Esophagus mucosa (tissue), 1 donor: ENCODE results near the gene FAM184B. TPM values are rescaled to one million over a fixed set of nuclear protein-coding genes. Genes with fewer than 3 reads are reported as not detected.
A peak's percentile ranks its signal among the peaks of the same experiment; 100 is the strongest.

Experiments used
- ATAC-seq: fragments of 200-7000 bp; cut with Tn5 transposase; one replicate; pipeline ENCODE4 v1.9.1; 2020
- total RNA-seq: library from RNA; stranded (reverse); gene quantifications from one replicate; pipeline ENCODE4 v1.2.4, GENCODE V29; 2023
- donor health status: DM: yes; HTN: yes; CAD: no.

The FAM184B gene
- total RNA-seq, 1 donor from 2014 or later, result 0.16 TPM

GRCh38 chr4:17773135-17773698, 8.2 kb downstream of the FAM184B start:
- ATAC-seq, result no peak

DNA sequence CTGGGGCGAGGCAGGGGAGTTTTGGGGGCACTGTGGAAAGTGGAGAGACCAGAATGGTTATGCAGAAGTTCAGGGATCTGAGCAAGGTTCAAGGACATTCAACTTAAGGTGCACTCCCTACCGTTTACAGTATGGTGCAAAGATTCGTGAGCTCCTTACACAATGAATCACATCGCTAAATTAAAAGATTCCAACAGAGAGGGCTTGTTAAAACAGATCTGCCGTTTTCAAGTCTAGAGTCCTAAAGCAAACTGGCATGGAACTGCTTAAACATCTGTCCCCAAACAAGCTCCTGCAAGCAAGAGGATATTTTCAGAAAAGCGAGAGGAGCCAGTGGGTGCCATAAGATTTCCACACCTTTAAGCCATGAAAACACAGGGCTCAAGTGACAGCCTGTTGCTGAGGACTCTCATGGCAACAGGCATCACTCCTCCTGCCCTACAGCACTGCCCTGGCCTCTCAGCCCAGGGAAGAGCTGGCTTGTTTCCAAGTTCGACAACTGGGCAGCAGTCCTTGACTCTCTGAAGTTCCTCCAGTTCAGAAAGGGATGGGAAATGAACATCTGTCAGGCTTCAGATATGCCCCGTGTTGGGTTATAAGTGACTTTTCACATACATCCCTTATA, 10.0 kb downstream of the FAM184B start:
- peak; percentile 87 for ATAC-seq

GRCh38 chr4:17770845-17771244, 10.6 kb downstream of the FAM184B start:
- peak; percentile 54 for ATAC-seq

- ATAC-seq, result no peak
Observed at GRCh38 chr4:17769406-17770174, 11.8 kb downstream of the FAM184B start.

GRCh38 chr4:17766826-17767458, 14.5 kb downstream of the FAM184B start:
- ATAC-seq, result no peak

GRCh38 chr4:17765514-17766286, 15.7 kb downstream of the FAM184B start:
- no peak for ATAC-seq

GRCh38 chr4:17763931-17764330, 17.5 kb downstream of the FAM184B start:
- ATAC-seq, result no peak

DNA sequence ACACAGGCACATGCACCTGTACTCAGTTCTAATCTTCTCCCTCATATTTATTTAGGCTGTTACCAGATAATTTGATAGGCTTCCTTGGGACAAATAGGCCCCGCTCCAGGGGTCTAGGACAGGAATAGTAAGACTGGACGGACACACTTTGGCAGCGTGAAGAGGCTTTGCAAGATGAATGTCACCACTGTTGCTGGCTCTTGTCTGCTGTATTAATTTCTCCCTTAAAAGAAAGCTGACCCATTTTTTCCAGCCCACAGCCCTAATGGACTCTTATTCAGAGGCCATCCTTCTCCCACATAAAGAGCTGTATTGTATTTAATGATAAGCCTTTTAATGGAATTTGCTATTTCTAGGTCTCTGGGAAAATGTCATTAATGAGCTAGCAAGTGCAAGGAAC, 18.0 kb downstream of the FAM184B start:
- ATAC-seq, result no peak

- peak; percentile 50 for ATAC-seq
Observed at GRCh38 chr4:17762726-17763125, 18.7 kb downstream of the FAM184B start.

DNA sequence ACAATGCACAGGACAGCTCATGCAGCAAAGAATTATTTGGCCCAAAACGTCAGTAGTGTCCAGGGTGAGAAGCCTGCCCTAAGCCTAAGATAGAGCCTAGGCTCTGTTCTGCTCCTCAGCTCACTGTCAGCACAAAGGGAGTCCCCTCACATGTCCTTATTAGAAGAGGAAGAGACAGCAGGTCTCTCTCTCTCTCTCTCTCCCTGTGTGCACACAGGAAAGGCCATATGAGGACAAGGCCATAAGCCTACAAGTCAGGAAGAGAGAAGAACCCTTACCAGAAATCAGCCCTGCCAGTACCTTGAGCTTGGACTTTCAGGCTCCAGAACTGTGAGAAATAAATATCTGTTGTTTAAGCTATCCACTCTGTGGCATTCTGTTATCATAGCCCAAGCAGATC, 20.4 kb downstream of the FAM184B start:
- no peak for ATAC-seq

- ATAC-seq, result no peak
Observed at GRCh38 chr4:17760626-17761025, 20.8 kb downstream of the FAM184B start.

DNA sequence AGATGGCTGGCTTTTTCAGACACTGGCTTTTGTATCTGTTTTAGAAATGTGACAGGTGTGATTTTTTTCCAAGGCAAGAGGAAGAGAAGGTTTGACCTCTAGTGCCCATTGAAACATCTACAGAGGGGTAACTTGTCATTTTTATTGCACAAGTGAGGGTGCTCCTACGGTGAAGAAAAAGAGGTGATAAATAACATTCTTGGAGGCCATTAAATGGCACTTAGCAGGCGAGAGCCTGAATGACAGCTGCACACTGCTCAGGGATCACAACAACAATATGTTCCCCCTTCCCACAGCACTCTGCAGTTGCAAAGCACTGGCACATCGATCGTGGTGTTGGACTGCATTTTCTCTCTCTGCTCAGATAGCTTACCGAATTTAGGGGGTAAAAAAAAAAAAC, 22.9 kb downstream of the FAM184B start:
- ATAC-seq, result no peak

- ATAC-seq, result no peak
Observed at GRCh38 chr4:17757621-17758020, 23.8 kb downstream of the FAM184B start.

- ATAC-seq, result no peak
Observed at GRCh38 chr4:17753646-17754045, 27.8 kb downstream of the FAM184B start.

DNA sequence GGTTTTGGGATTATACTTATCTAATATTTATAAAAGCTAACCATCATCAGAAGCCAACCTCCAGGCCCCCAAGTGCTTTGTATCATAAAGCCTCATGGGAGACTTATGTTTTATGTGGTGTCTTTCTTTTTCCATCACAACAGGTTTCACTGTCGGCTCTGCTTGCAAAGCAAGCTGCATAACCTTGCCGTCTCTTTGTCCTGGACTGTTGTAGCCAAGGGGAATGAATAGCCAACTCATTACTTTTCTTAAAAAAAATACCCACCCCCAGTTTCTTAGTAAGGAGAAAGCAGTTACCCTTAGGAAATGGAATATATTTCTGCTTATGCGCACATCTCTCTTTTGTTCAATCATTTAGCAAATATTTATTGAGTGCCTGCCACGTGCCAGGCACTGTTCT, 40.7 kb downstream of the FAM184B start:
- ATAC-seq, result no peak

GRCh38 chr4:17736484-17736883, 44.9 kb downstream of the FAM184B start:
- ATAC-seq, result no peak

GRCh38 chr4:17726911-17727310, 54.5 kb downstream of the FAM184B start:
- no peak for ATAC-seq

DNA sequence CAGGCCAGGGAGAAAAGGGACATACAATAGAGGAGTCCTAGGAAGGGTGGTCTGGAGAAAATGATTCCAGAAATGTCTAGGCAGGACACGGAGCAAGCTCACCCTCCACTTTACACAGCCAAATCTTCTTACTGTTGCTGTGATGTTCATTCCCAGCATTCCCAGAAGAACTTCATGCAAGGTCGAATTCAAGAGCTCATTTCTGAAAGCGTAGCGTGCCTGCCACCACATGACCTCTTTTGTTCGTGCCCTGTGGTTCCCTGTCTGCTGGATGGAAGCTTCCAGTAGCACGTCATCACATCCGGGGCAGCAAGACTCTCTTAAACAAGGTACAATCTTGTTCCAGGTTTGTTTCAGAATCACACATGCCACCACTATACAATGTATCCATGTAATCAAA, 57.8 kb downstream of the FAM184B start:
- no peak for ATAC-seq

DNA sequence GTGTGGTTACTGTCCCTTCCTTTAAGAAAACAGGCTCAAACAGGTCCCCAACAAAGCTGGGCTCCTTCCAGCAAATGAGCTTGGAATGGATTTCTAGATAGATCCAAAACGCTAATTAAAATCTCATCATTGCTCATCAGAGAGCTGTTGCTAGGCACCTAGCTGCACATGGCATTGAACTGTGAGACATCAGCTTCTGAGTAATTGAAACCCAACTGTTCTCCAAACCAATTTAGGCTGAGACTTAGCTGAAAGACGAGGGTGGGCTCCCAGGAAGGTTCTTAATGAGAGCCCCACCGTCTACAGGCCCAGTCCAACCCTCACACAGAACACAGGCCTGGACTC, 59.1 kb downstream of the FAM184B start:
- ATAC-seq, result no peak

GRCh38 chr4:17721496-17722355, 59.7 kb downstream of the FAM184B start:
- ATAC-seq, result peak; percentile 46

DNA sequence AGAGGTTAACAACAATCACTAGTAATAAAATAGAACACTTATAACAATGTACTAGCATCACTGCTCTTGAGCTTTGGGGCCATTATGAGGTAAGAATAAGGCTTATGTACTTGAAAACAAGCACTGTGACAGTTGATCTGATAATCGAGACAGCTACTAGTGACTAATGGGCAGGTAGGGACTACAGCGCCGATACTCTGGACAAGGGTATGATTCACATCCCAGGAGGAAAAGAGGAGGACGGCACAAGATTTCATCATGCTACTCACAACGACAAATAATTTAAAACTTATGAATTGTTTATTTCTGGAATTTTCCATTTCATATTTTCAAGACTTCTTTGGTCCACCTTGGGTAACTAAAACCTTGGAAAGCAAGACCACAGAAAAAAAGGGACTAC, 62.3 kb downstream of the FAM184B start:
- ATAC-seq, result peak; percentile 80

- no peak for ATAC-seq
Observed at GRCh38 chr4:17718471-17718870, 63.0 kb downstream of the FAM184B start.
